Endothelial cell (in vitro differentiated cells): ENCODE results near the gene EXOSC10. TPM values are rescaled to one million over a fixed set of nuclear protein-coding genes. Genes with fewer than 3 reads are reported as not detected.
"Not testable (repeated sequence)": the region's sequence is repeated elsewhere in the genome, so short reads cannot be mapped to it uniquely, and the experiment has no call there.

ENCODE experiments used
- DNase-seq: peaks from one replicate; pipeline ENCODE4 v3.0.0; 2021; ENCODE audit warnings: low spot score
- H3K27ac Mint-ChIP-seq: one replicate; pipeline ENCODE4 v1.8.0; 2021; ENCODE audit warnings: mixed read lengths, inconsistent platforms; ENCODE audit not compliant: unreplicated experiment
- H3K27me3 Mint-ChIP-seq: one replicate; pipeline ENCODE4 v1.8.0; 2021; ENCODE audit warnings: mild to moderate bottlenecking, moderate library complexity, mixed read lengths, inconsistent platforms; ENCODE audit not compliant: unreplicated experiment
- H3K36me3 Mint-ChIP-seq: one replicate; pipeline ENCODE4 v1.8.0; 2021; ENCODE audit warnings: mild to moderate bottlenecking, low read depth, mixed read lengths, inconsistent platforms; ENCODE audit not compliant: unreplicated experiment
- H3K4me1 Mint-ChIP-seq: one replicate; pipeline ENCODE4 v1.8.0; 2021; ENCODE audit warnings: mild to moderate bottlenecking, mixed read lengths, inconsistent platforms; ENCODE audit not compliant: unreplicated experiment
- H3K4me3 Mint-ChIP-seq: one replicate; pipeline ENCODE4 v1.8.0; 2021; ENCODE audit warnings: mild to moderate bottlenecking, mixed read lengths, inconsistent platforms; ENCODE audit not compliant: unreplicated experiment
- H3K9me3 Mint-ChIP-seq: one replicate; pipeline ENCODE4 v1.8.0; 2021; ENCODE audit warnings: mixed read lengths, inconsistent platforms; ENCODE audit not compliant: unreplicated experiment
- total RNA-seq: library from RNA; stranded (reverse); fragmentation: NEBNext Ultra II Directional; extraction: Animal tissue kit (Norgen Biotek cat#: 25700); gene quantifications from one replicate; pipeline ENCODE4 v1.2.1, GENCODE V29; 2021; ENCODE audit not compliant: unreplicated experiment
- TF ChIP-seq, protein P1 (sequence below): fragments of 200-600 bp; sonication (generic); IDR thresholded peaks from one replicate; pipeline ENCODE4 v1.5.0; 2021; ENCODE audit warnings: antibody characterized with exemption; ENCODE audit not compliant: unreplicated experiment

The EXOSC10 gene
- total RNA-seq, 1 donor from 2014 or later = 80.6 TPM

DNA sequence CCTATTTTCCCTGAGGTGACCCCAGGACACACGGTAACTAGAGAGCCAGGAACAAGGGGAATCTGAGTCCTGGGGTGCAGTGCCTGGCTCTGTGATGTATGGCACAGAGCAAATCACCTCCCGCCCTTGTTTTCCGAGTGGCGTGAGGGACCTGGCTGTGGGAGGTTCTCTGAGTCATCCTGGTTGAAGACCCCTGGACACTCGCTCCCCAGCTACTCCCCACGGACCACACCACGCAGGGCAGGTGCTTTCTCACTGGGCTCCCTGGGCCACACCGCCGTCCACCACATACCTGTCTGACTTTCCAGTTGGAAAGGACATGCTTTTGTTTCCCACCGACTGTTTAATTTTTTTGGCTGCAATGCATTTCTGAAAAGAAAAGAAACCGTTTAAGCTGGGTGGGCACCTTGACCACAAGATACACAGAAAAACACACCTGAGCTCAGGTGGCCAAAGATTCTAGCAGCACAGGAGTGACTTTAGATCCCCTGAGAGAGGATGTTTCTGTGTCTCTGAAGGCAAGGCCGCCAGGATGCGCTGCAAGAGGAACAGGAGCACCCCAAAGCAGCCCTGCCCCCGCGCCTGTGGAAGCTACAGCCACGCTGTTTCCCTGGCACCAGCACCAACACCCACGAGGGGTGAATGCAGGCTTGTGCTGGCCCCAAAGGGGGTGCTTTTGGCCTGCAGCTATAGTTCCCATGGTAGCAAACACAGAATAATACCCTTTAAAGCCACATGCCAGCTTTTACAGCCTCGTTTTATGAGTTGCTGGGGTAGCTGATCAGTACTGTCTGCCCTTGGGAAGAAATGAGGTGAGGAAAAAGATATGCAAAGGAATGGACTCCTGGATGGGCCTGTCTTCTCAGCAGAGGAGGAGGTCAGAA lies 31.7 kb downstream of the EXOSC10 start:
- peaks cover 49% of the 10 kb centered on the region for H3K36me3 Mint-ChIP-seq
- no peaks in the 10 kb centered on the region for H3K9me3 Mint-ChIP-seq
- peaks cover 1% of the 10 kb centered on the region for H3K27me3 Mint-ChIP-seq
- H3K4me1 Mint-ChIP-seq = no peaks in the 10 kb centered on the region
- H3K27ac Mint-ChIP-seq = no peak overlapping the region
- TF ChIP-seq, protein P1, sequence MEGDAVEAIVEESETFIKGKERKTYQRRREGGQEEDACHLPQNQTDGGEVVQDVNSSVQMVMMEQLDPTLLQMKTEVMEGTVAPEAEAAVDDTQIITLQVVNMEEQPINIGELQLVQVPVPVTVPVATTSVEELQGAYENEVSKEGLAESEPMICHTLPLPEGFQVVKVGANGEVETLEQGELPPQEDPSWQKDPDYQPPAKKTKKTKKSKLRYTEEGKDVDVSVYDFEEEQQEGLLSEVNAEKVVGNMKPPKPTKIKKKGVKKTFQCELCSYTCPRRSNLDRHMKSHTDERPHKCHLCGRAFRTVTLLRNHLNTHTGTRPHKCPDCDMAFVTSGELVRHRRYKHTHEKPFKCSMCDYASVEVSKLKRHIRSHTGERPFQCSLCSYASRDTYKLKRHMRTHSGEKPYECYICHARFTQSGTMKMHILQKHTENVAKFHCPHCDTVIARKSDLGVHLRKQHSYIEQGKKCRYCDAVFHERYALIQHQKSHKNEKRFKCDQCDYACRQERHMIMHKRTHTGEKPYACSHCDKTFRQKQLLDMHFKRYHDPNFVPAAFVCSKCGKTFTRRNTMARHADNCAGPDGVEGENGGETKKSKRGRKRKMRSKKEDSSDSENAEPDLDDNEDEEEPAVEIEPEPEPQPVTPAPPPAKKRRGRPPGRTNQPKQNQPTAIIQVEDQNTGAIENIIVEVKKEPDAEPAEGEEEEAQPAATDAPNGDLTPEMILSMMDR = no peak
- no peak for DNase-seq
- no peak overlapping the region for H3K4me3 Mint-ChIP-seq

DNA sequence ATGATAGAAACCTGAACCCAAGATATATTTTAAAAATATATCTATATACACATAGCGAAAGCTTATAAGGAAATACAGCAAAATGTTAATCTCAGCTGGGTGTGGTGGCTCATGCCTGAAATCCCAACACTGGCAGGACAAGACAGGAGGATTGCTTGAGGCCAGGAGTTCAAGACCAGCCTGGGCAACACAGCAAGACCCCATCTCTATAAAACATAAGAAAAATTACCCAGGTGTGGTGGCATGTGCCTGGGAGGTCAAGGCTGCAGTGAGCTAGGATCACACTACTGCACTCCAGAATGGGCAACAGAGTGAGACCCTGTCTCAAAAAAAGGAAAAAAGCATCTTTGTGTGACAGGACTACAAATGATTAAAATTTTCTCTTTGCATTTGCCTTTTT lies 33.9 kb downstream of the EXOSC10 start:
- Mint-ChIP-seq H3K27ac (no peak overlapping the region), H3K9me3 (no peaks in the 10 kb centered on the region), H3K27me3 (no peaks in the 10 kb centered on the region), H3K4me3 (no peak overlapping the region), H3K4me1 (peaks cover 2% of the 10 kb centered on the region), H3K36me3 (peaks cover 34% of the 10 kb centered on the region)
- DNase-seq = no peak
- TF ChIP-seq, protein P1 = no peak

DNA sequence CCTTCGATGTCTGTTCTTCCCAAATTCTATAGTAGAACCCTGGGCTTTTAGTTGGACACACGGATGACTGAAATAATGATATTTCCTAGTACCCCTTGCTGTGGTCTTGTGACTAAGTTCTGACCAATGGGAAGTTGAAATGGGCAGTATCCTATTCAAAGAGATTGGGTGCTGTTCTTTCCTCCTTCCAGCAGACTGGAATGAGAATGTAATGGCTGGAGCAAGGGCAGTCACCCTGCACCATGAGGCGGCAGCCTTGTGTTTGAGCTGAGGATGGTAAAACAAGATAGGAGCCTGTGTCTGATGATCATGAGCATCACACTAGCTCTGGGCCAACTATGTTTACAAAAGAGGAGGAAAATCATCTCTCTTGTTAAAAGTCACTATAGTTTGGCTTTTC lies 34.7 kb downstream of the EXOSC10 start:
- no peak overlapping the region for H3K27ac Mint-ChIP-seq
- no peaks in the 10 kb centered on the region for H3K9me3 Mint-ChIP-seq
- no peak for DNase-seq
- H3K4me1 Mint-ChIP-seq = peaks cover 9% of the 10 kb centered on the region
- H3K4me3 Mint-ChIP-seq = no peak overlapping the region
- TF ChIP-seq, protein P1 = no peak
- H3K36me3 Mint-ChIP-seq = peaks cover 26% of the 10 kb centered on the region
- peaks cover 3% of the 10 kb centered on the region for H3K27me3 Mint-ChIP-seq

DNA sequence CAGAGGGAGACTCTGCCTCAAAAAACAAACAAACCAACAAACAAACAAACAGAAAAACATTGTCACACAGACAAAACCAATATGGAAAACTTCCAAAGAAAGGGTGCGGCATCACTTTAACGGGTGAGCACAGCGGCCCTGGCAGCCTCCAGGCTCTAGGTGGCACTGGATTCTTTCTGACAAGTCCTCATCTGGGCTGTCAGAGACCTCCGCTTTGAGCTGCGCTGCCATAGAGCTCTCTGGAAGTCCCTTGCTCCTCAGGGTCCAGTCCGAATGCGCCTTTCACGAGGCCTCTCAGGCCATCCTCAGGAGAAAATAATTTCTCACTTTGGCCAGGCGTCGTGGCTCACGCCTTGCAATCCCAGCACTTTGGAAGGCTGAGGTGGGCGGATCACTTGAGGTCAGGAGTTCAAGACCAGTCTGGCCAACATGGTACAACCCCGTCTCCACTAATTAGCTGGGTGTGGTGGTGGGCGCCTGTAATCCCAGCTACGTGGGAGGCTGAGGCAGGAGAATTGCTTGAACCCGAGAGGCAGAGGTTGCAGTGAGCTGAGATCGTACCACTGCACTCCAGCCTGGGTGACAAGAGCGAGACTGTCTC lies 35.6 kb downstream of the EXOSC10 start:
- H3K27me3 Mint-ChIP-seq, H3K4me3 Mint-ChIP-seq, DNase-seq, H3K27ac Mint-ChIP-seq, H3K9me3 Mint-ChIP-seq: not testable (repeated sequence)
- Mint-ChIP-seq H3K4me1 (peaks cover 11% of the 10 kb centered on the region), H3K36me3 (peaks cover 19% of the 10 kb centered on the region)

DNA sequence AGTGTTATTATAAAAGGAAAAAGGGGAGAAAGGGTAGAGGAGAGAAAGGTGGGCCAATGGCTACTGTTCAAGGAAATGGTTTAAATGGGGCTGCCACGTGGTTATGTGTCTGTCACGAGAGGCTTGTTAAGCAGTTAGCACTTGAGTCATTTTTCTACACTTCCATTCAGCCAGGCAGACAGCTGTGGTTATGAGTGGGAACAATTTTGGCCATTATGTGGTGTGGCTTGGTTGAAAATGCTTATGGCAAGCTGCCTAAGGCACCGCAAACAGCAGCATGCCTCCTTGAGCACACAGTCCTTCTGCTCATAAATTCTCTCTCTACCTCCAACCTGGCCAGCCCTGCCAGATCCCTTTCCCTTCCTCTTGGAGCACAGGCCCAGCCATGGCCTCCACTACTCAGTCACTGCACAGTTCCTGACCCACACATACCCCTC lies 36.7 kb downstream of the EXOSC10 start:
- Mint-ChIP-seq H3K36me3 (peaks cover 12% of the 10 kb centered on the region), H3K27ac (no peak overlapping the region), H3K9me3 (no peaks in the 10 kb centered on the region), H3K27me3 (peaks cover 3% of the 10 kb centered on the region), H3K4me3 (no peak overlapping the region), H3K4me1 (peaks cover 13% of the 10 kb centered on the region)
- TF ChIP-seq, protein P1 = no peak
- no peak for DNase-seq
